Measurements from ENCODE around the gene SLC4A3.

Gene SLC4A3

GRCh38 chr2:219614076-219614860, 13.2 kb upstream of the SLC4A3 start:
- no peak for DNase-seq

- no peak for DNase-seq
Measured at GRCh38 chr2:219615036-219615435, 12.4 kb upstream of the SLC4A3 start.

GRCh38 chr2:219615894-219616293, 11.5 kb upstream of the SLC4A3 start:
- no peak for DNase-seq

GRCh38 chr2:219616550-219616949, 10.9 kb upstream of the SLC4A3 start:
- DNase-seq, result no peak

- no peak for DNase-seq
Measured at GRCh38 chr2:219618733-219619122, 8.7 kb upstream of the SLC4A3 start.

- no peak for DNase-seq
Measured at GRCh38 chr2:219619235-219619634, 8.2 kb upstream of the SLC4A3 start.

GRCh38 chr2:219620546-219620945, 6.9 kb upstream of the SLC4A3 start:
- no peak for DNase-seq

GRCh38 chr2:219621935-219622334, 5.5 kb upstream of the SLC4A3 start:
- DNase-seq, result no peak

- DNase-seq, result no peak
Measured at GRCh38 chr2:219622472-219622871, 5.0 kb upstream of the SLC4A3 start.

GRCh38 chr2:219624565-219624964, 2.9 kb upstream of the SLC4A3 start:
- DNase-seq, result no peak

GRCh38 chr2:219625179-219625578, 2.3 kb upstream of the SLC4A3 start:
- no peak for DNase-seq

- DNase-seq, result no peak
Measured at GRCh38 chr2:219626540-219626939, 890 bp upstream of the SLC4A3 start.

- DNase-seq, result no peak
Measured at GRCh38 chr2:219628235-219628985, 980 bp downstream of the SLC4A3 start.

- no peak for DNase-seq
Measured at GRCh38 chr2:219628986-219629901, 1.8 kb downstream of the SLC4A3 start.

GRCh38 chr2:219629976-219630695, 2.7 kb downstream of the SLC4A3 start:
- no peak for DNase-seq

- no peak for DNase-seq
Measured at GRCh38 chr2:219630770-219631405, 3.5 kb downstream of the SLC4A3 start.

GRCh38 chr2:219631406-219631891, 4.0 kb downstream of the SLC4A3 start:
- DNase-seq, result no peak

- DNase-seq, result no peak
Measured at GRCh38 chr2:219631904-219632759, 4.7 kb downstream of the SLC4A3 start.

- DNase-seq, result no peak
Measured at GRCh38 chr2:219632760-219633105, 5.3 kb downstream of the SLC4A3 start.

- DNase-seq, result peak; percentile 26
Measured at GRCh38 chr2:219633276-219634065, 6.0 kb downstream of the SLC4A3 start.
